Sciatic nerve (tissue), 2 donors: ENCODE data around the gene GCHFR. TPM values are rescaled to one million over a fixed set of nuclear protein-coding genes. Genes with fewer than 3 reads are reported as not detected.
A peak's percentile ranks its signal among the peaks of the same experiment; 100 is the strongest.

Experiments
- ATAC-seq: fragments of 200-7000 bp; cut with Tn5 transposase; one replicate; pipeline ENCODE4 v1.9.1; 2020; ENCODE audit warnings: mild to moderate bottlenecking, moderate library complexity
- DNase-seq: peaks from one replicate; pipeline ENCODE4 v3.0.0-alpha.2; 2020; ENCODE audit warnings: low spot score
- intact Hi-C: fragments of 100-400 bp; cut with DNase I; formaldehyde crosslinking; loops from one replicate; pipeline ENCODE4 v1.14.2; 2022
- total RNA-seq: library from RNA; stranded (reverse); fragmentation: NEBNext Ultra II Directional; extraction: Animal tissue kit (Norgen Biotek cat#: 25700); gene quantifications from one replicate; pipeline ENCODE4 v1.2.1, GENCODE V29; 2021
- donor health status: DM: no; HTN: no; CAD: no.
- donor health status: DM: no; HTN: no; CAD: no.

GCHFR gene
- 9.8 TPM for total RNA-seq

GRCh38 chr15:40763801-40764628, at the start of gene GCHFR:
GCHFR (plus strand) TSS chr15:40764068; CDS start chr15:40764181, 113 bp downstream.
- intact Hi-C loops = no loop called here
- DNase-seq (peak; percentile 88), ATAC-seq (peak; percentile 78)

GRCh38 chr15:40714144-40714543, 49.7 kb upstream of the GCHFR start:
- intact Hi-C loops = no loop called here
- DNase-seq (no peak), ATAC-seq (no peak)

DNA sequence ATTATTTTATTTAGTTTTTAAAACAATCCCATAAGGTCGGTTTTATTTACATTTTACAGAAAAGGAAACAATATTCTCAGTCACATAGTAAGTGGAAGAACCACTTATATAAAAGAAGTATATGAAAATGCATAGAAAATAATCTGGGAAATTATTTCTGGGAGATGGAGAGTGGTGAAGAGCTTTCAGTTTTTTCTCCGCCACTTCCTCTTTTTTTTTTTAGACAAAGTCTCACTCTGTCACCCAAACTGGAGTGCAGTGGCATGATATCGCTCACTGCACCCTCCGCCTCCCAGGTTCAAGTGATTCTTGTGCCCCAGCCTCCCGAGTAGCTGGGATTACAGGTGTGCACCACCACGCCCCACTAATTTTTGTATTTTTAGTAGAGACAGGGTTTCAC, 47.7 kb upstream of the GCHFR start:
- DNase-seq (no peak), ATAC-seq (no peak)
- intact Hi-C loops = no loop called here

DNA sequence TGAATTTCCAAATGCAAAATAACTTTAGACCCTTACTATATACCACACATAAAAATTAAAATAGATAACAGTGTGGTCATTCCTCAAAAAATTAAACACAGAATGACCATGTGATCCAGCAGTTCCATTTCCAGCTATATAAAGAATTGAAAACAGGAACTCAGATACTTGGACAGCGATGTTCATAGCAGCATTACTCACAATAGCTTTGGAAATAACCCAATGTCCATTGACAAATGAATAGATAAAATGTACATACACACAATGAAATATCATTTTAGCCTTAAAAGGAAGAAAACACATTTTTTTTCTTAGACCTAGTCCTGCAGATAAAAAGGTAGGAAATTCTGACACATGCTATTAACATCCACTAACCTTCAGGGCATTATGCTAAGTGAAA, 42.2 kb upstream of the GCHFR start:
- no peak for ATAC-seq
- intact Hi-C loops = no loop called here
- no peak for DNase-seq

- intact Hi-C loops = no loop called here
- ATAC-seq (no peak), DNase-seq (no peak)
Measured at GRCh38 chr15:40722354-40722753, 41.5 kb upstream of the GCHFR start.

DNA sequence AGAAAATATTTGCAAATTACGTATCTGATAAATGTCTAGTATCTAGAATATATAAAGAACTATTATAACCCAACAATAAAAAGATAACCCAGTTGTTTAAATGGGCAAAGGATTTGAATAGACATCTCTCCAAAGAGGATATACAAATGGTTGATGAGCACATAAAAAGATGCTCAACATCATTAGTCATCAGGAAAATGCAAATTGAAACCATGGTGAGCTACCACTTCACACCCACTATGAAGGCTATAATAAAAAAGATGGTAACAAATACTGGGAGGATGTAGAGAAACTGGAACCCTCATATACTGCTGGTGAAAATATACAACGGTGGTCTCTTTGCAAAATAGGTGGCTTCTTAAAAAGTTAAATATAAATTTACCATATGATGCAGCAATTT, 40.9 kb upstream of the GCHFR start:
- no peak for DNase-seq
- intact Hi-C loops = no loop called here
- ATAC-seq = no peak

- intact Hi-C loops = no loop called here
- DNase-seq (no peak), ATAC-seq (no peak)
Measured at GRCh38 chr15:40723919-40724318, 39.9 kb upstream of the GCHFR start.

DNA sequence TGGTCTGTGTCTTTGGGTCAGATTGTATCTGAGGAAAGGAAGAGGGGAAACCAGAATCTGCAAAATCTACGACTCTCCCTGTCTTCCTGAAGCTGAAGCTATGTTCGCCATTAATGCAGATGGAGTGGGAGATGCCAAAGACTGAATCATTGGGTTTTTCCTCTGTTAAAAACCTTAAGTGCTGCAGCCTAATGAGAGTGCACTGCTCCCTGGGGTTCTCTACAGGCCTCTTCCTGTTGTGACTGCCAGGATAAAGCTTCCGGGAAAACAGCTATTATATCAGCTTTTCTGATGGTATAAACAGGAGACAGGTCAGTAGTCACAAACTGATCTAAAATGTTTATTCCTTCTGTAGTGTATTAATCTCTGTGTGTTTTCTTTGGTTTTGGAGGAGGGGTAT, 32.8 kb upstream of the GCHFR start:
- no peak for ATAC-seq
- no peak for DNase-seq
- intact Hi-C loops = no loop called here

DNA sequence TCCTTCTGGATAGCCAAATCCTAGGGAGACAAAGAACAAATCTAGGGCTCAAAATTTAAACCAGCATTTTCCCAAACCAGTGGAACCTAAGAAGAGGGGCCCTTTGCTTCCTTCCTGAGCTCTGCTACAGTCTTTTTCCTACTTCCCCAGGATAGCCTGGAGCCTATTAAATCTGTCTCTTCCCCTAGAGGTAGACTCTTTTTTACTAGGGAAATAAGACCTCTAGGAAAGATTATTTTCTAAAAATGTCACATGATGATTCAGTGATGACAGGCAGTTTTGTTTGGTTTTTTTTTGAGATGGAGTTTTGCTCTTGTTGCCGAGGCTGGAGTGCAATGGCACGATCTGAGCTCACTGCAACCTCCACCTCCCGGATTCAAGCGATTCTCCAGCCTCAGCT, 27.3 kb upstream of the GCHFR start:
- ATAC-seq (no peak), DNase-seq (no peak)
- intact Hi-C loops = no loop called here

DNA sequence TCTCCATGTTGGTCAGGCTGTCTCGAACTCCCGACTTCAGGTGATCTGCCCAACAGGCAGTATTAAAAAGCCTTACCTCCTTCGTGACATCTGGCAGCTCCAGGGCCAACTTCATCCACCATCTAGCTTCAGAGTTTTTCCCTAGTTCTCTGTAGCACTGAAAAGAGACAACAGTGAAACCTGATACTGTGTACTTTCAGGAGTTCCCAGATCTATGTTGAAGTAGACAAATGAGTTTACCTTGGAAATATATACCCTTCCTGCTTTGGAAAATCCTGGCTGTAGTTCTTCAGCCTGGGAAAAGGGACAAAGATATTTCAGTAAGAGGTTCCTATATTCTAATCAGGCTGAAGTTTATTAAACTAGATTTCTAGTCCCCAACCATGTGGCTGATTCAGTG, 26.8 kb upstream of the GCHFR start:
- no peak for DNase-seq
- no peak for ATAC-seq
- intact Hi-C loops = no loop called here

DNA sequence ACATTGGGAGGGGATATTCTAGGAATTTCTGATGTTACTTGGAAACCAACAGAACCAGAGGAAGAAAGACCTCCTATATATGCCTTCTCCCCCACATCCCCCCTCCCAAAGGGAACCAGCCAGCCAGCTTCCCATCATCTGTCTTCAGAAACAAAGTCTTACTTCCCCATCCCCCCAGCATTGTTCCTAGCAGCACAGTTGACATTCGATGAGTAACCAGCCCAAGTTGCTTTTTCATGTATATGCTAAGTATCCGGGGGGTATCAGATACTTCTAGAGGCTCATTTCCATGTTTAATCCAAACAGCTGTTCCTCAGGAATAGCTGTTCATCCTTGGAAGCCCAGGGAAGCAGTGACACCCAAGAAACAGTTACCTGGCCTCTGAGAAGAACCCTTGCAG, 24.8 kb upstream of the GCHFR start:
- intact Hi-C loops = no loop called here
- ATAC-seq (no peak), DNase-seq (no peak)

- ATAC-seq = no peak
- peak; percentile 1 for DNase-seq
- intact Hi-C loops = no loop called here
Measured at GRCh38 chr15:40739854-40740253, 24.0 kb upstream of the GCHFR start.

DNA sequence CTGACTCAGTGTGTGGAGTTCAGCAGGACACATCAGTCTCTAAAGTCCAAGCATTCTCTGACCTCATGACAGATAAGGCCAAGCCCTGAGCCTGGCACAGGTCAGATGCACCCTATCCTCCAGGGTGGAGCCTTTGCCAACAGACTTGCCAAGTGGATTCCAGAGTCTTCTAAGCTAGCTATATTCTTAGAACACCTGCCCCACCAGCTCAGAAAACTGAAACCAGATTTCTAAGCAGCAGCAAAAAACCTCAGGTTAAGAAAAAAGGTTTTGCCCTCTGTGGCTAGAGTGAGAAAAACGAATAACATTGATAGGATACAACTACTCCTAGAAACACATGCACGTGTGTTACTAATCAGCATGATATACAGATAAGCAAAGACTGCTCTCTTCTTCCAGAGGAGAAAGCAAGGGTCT, 20.4 kb upstream of the GCHFR start:
- intact Hi-C loops = no loop called here
- ATAC-seq = no peak

GRCh38 chr15:40743921-40744814, 19.7 kb upstream of the GCHFR start:
- intact Hi-C loops = no loop called here
- peak; percentile 36 for DNase-seq

More for the DNA sequence above, 20.4 kb upstream of the GCHFR start:
- DNase-seq = peak; percentile 4

DNA sequence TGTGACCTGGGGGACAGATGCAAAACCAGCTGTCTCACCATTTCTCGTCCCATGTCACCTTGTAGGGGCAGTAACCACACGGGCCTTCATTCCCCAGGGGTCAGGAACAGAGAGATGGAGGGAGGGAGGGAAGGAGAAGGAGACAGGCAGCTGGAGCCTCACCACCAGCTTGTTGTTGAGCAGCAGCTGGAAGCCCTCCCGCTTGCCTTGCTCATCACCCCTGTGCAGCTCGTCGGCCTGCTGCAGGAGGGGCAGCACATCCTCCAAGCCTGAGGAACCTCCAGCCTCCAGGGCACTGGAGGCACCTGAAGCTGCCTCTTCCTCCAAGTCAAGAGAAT, 19.1 kb upstream of the GCHFR start:
- intact Hi-C loops = no loop called here
- no peak for ATAC-seq
- DNase-seq = no peak

More at GRCh38 chr15:40743921-40744814, 19.7 kb upstream of the GCHFR start:
- ATAC-seq = peak; percentile 36

DNA sequence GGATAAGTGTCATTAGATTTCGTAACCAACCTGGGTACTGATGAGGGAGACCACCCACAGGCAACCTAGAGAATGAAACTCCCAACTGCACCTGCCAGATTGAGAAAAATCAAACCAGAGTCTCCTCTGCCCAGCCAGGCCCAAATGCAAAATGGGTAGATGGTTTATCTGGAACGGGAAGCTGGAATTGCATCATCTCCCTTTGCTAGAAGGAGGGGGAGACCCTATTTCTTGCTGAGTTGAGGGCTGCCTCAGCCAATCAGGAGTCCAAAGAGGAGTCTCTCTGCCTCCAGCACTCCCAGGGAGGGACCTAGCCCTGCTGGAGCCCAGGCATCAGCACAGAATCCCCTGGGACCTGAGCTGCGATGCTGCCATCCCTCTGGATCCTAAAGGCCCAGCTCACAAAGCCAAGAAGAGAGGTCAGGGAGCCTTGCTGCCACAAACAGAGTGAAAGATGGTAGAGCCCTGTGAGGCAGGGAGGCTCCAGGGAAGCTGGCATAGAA, 16.9 kb upstream of the GCHFR start:
- ATAC-seq (peak; percentile 45), DNase-seq (no peak)
- intact Hi-C loops = no loop called here

DNA sequence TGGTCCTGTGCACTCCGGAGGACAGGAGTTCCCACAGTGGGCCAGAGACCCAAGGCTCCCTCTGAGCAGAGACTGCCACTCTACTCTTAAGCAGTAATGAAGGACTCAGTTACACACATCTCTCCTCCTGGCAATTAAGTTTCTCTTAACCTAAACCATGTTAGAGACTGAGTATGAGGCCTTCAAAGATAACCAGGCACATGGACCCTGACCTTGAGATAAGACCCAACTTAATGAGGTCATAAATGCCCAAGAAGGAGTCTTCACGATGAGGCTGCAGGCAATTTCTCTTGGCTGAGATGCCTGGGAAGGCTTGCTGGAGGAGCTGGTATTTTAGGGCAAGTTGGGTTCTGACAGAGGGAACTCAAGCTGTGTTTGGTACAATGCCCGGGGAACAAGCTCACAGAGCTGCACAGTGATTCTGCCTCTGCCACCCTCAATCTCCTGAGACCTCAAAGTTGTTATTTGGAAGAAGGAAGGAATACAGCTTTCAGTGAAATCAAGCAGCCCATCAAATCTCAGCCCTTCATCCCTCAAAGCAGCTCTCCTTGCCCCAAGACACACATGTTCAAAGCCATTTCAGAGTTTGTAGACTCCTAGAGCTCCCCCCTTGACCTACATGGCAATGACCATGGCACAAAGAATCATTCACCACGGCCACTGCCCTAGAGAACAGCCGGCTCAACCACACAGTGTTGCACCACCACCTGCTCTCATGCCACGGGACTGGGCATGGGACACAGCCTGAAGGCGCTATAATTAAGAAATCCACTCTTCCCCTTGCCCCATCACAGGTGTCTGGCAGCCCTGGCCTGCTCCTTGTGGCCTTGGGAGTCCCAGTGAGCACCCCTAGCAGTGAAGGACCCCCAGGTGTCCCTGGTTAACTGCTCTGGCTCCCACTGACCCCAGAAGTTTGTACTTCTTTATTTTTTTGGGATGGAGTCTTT, 15.9 kb upstream of the GCHFR start:
- no peak for DNase-seq
- intact Hi-C loops = no loop called here
- peak; percentile 31 for ATAC-seq

- ATAC-seq = no peak
- no peak for DNase-seq
- intact Hi-C loops = no loop called here
Measured at GRCh38 chr15:40749151-40749630, 14.7 kb upstream of the GCHFR start.

- no peak for ATAC-seq
- intact Hi-C loops = no loop called here
- no peak for DNase-seq
Measured at GRCh38 chr15:40750885-40751284, 13.0 kb upstream of the GCHFR start.
